Endometrium (tissue), 2 donors: Measurements from ENCODE around the gene MCM7.

Source experiments
- FAIRE-seq: peaks from 2 replicates; lab custom pipeline; 2012; peaks lifted over from hg19 to GRCh38; lab: Jason Lieb, UNC
- donor health status: control.
- donor health status: control.

MCM7 gene

GRCh38 chr7:100071018-100071723 lies 30.0 kb downstream of the MCM7 start:
- FAIRE-seq: no peak

- no peak for FAIRE-seq
Measured at GRCh38 chr7:100069991-100070390, 31.2 kb downstream of the MCM7 start.

GRCh38 chr7:100066953-100067352 lies 34.2 kb downstream of the MCM7 start:
- no peak for FAIRE-seq

- FAIRE-seq: peak; percentile 91
Measured at GRCh38 chr7:100065452-100066186, 35.6 kb downstream of the MCM7 start.

- FAIRE-seq: no peak
Measured at GRCh38 chr7:100064162-100064561, 37.0 kb downstream of the MCM7 start.

- FAIRE-seq: no peak
Measured at GRCh38 chr7:100063376-100063775, 37.8 kb downstream of the MCM7 start.

GRCh38 chr7:100061518-100062193 lies 39.5 kb downstream of the MCM7 start:
- FAIRE-seq: no peak

- no peak for FAIRE-seq
Measured at GRCh38 chr7:100059251-100059739, 41.9 kb downstream of the MCM7 start.

GRCh38 chr7:100057006-100057405 lies 44.2 kb downstream of the MCM7 start:
- no peak for FAIRE-seq

GRCh38 chr7:100053215-100053614 lies 48.0 kb downstream of the MCM7 start:
- FAIRE-seq: no peak

GRCh38 chr7:100051611-100052010 lies 49.6 kb downstream of the MCM7 start:
- FAIRE-seq: no peak

- FAIRE-seq: no peak
Measured at GRCh38 chr7:100049441-100050291, 51.5 kb downstream of the MCM7 start, which contains the start of gene ZSCAN21. Gene ZSCAN21, plus strand, starts transcription at chr7:100049774. Its CDS starts 7,233 bp downstream, at chr7:100057007.

GRCh38 chr7:100048680-100049079 lies 52.5 kb downstream of the MCM7 start:
- no peak for FAIRE-seq

GRCh38 chr7:100044718-100045117 lies 56.5 kb downstream of the MCM7 start:
- FAIRE-seq: no peak
